ENCODE data around the gene IL31RA.

Gene IL31RA

GRCh38 chr5:55923865-55924500 is 72.8 kb downstream of the IL31RA start:
- in situ Hi-C loops (cut with MboI; ENCODE audit: low sequenced_read_pairs): no loop called here

DNA sequence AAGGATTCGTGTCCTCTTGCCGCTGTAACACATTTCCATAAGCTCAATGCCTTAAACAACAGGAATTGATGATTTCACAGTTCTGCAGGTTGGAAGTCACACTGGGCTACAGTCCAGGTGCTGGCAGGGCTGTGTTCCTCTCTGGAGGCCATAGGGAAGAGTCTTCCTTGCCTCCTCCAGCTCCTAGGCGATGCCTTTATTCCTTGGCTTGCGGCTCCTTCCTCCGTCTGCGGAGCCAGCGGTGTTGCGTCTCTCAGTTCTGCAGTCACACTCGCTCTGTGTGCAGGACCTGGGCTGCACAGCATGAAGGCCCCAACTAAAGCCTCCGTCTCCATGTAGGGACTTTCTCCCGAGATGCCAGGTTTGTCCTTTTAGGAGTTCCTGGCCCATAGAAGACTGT is 73.6 kb downstream of the IL31RA start:
- in situ Hi-C loops (cut with MboI; ENCODE audit: low sequenced_read_pairs): loop anchor here (25.0 kb wide), 1 partner anchor 913 kb away; no protein-coding TSS in a partner anchor

DNA sequence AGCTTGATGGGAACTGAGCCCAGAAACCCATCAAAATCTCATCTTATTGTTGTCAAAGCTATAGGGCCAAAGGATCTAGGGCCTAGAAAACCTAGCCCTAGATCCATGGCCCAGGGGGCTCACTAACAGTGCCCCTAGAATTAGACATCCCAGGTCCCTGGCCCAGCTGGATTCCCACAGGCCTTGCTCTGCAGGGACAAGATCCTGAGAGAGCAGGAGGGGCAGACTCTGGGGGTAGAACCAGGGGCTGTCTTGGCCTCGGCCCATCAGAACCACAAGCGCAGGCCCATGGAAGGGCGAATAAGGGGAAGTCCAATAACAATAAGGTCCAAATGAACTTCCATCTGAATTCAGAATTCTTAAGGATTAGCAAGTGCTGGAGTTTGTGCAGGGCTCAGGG is 74.0 kb downstream of the IL31RA start:
- in situ Hi-C loops (cut with MboI; ENCODE audit: low sequenced_read_pairs): loop anchor here (25.0 kb wide), 1 partner anchor 912 kb away; no protein-coding TSS in a partner anchor

- in situ Hi-C loops (cut with MboI; ENCODE audit: low sequenced_read_pairs): loop anchor here (25.0 kb wide), 1 partner anchor 912 kb away; no protein-coding TSS in a partner anchor
Observed at GRCh38 chr5:55925712-55926111, 74.6 kb downstream of the IL31RA start.

- in situ Hi-C loops (cut with MboI; ENCODE audit: low sequenced_read_pairs): loop anchor here (25.0 kb wide), 1 partner anchor 911 kb away; no protein-coding TSS in a partner anchor
Observed at GRCh38 chr5:55926476-55926875, 75.3 kb downstream of the IL31RA start.

DNA sequence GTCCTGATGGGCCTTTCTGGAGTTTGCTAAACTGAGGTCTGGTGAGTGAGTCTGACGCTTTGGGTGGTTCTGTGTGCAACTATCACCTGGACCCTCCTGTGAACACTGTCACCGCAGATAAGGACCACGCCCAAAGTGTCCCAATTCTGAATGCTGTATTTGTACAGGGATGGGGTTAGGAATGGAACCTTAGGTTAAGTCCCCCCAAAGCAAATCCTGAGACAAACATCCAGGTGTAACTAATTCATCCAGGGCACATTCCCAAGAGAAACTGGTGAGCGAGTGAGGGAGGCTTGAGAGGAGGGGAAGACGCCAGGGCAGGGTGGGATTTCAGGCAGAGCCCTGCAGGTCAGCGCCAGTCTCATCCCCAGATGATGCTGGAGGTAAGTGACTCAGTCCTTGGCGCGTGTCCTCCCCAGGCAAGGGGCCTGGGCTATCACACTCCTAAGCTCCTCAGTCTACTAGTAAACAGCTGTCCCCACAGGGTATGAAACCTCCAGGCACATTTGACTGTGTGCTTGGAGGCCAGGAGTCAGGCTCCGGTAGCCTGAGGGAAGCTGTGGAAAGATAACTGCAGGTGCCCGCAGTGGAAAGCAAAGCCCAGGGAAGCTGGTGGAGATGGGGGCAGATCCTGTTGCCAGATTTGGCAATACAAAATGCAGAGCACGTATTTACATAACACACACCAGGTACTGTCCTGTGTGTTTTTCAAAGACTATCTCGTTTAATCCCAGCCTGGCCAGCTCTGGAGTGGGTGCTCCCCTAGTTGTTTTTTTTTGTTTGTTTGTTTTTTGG is 76.9 kb downstream of the IL31RA start:
- in situ Hi-C loops (cut with MboI; ENCODE audit: low sequenced_read_pairs): loop anchor here (25.0 kb wide), 1 partner anchor 909 kb away; no protein-coding TSS in a partner anchor

DNA sequence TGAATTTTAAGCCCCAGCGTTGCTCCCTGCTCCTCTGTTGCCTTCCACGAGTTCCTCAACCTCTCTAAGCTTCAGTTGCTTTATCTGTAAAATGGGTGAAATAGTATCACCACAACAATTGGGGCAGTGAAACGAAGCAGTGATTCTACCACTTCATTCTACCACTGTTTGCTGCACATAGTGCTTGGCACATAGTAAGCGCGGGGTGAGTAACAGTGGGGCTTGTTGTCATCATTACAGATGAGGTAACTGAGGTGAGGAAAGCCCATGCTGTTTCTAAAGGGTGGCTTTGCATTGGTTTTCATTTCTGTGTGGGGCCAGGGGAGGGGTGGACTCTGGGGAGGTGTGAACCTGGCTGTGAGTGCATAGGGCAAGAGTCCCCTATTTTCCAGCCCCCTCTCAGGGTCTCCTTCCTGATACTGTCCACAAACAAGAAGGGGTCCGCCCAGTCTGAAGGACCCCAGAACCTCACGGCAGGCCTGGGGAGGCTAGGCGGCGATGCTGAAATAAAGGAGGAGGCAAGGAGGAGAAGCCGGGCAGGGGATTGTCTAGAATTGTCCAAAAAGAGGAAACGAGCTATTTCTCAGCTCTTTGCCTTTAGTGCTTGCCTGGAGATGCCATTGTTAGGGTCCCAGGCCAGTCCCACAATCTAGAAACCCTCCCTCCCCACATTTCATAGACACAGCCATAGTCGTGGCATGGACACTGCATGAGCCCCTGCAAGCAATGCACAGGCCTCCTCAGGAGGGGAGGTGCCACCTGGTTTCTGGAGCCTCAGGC is 78.1 kb downstream of the IL31RA start:
- in situ Hi-C loops (cut with MboI; ENCODE audit: low sequenced_read_pairs): loop anchor here (25.0 kb wide), 1 partner anchor 908 kb away; no protein-coding TSS in a partner anchor

GRCh38 chr5:55932700-55933099 is 81.5 kb downstream of the IL31RA start:
- in situ Hi-C loops (cut with MboI; ENCODE audit: low sequenced_read_pairs): loop anchor here (25.0 kb wide), 1 partner anchor 905 kb away; no protein-coding TSS in a partner anchor

DNA sequence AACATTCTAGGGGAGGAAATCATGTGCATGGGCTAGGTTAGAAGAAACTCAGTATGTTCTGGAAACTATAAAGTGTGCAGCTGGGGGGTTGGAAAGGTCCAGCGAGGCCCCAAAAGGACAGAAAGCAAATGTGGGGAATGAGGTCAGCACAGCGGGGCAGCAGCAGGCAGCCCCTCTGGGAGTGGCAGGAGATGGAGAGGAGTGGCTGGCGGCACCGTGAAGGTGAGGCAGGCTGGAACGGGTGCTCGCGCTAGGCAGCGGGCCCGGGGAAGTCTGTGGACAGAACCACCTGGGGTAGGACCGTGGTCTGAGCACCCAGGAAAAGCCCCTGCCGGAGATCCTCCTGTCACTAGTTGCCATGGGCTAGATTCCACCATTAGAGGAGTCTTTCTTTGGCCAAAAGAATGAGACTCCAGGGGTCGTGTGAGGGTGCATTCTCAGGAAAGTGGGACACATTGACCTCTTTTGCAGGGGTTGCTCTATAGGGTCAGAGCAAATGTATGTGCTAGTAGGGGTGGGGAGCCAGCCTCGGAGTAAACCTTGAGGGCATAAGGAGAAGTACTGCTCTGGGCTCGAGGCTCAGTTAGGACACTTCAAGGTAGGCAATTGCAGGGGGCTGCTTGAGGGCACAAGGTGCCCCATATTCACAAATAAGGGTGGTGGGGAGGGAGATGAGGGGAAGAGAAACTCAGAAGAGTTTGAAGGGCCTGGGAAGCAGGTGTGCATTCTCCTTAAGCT is 82.4 kb downstream of the IL31RA start:
- in situ Hi-C loops (cut with MboI; ENCODE audit: low sequenced_read_pairs): loop anchor here (25.0 kb wide), 1 partner anchor 904 kb away; no protein-coding TSS in a partner anchor

GRCh38 chr5:55934115-55934613 is 83.0 kb downstream of the IL31RA start:
- in situ Hi-C loops (cut with MboI; ENCODE audit: low sequenced_read_pairs): loop anchor here (25.0 kb wide), 1 partner anchor 903 kb away; no protein-coding TSS in a partner anchor

GRCh38 chr5:55934720-55935119 is 83.6 kb downstream of the IL31RA start:
- in situ Hi-C loops (cut with MboI; ENCODE audit: low sequenced_read_pairs): loop anchor here (25.0 kb wide), 1 partner anchor 903 kb away; no protein-coding TSS in a partner anchor

DNA sequence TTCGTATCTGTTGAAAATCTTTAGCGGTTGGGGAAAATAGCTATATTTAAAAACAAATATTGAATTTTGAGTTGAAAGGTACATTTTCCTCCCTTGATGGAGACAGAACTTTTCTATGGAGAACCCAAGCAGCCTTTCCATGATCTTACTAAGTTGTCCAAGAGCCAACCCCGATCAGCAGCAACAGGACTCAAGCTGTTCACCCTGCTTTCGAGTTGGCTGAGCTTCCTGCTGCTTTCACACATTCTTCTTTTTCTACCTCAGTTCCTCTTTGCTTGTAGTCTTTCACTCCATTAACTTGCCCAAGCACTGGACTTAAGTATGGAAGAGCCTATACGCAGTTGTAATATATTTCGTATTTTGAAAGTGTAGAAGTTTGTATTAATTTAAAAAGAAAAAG is 84.2 kb downstream of the IL31RA start:
- in situ Hi-C loops (cut with MboI; ENCODE audit: low sequenced_read_pairs): loop anchor here (25.0 kb wide), 1 partner anchor 902 kb away; no protein-coding TSS in a partner anchor

GRCh38 chr5:55936100-55936693 is 85.0 kb downstream of the IL31RA start:
- in situ Hi-C loops (cut with MboI; ENCODE audit: low sequenced_read_pairs): loop anchor here (25.0 kb wide), 1 partner anchor 901 kb away; no protein-coding TSS in a partner anchor

DNA sequence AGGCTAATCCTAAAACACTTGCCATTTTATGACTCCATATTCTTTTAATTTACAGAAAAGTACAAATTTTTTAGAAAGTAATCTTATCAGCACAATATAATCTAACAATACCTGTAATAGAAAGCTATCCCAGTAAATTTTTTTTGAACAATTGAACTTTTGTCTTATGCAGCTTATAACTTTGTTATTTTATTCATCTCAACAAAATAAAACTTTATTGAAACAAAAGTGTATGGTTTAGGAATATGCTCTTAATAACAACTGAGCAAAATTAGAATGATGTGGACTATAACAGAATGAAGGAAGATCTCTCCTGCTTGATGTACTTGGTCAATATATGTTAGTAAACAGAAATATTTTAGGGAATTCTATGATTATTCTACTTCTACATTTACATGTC is 86.4 kb downstream of the IL31RA start:
- in situ Hi-C loops (cut with MboI; ENCODE audit: low sequenced_read_pairs): loop anchor here (25.0 kb wide), 1 partner anchor 900 kb away; no protein-coding TSS in a partner anchor

GRCh38 chr5:55941154-55941553 is 90.0 kb downstream of the IL31RA start:
- in situ Hi-C loops (cut with MboI; ENCODE audit: low sequenced_read_pairs): loop anchor here (25.0 kb wide), 1 partner anchor 896 kb away; no protein-coding TSS in a partner anchor

- in situ Hi-C loops (cut with MboI; ENCODE audit: low sequenced_read_pairs): no loop called here
Observed at GRCh38 chr5:55959208-55959607, 108.1 kb downstream of the IL31RA start.

GRCh38 chr5:55960779-55961178 is 109.6 kb downstream of the IL31RA start:
- in situ Hi-C loops (cut with MboI; ENCODE audit: low sequenced_read_pairs): no loop called here

GRCh38 chr5:55965525-55965924 is 114.4 kb downstream of the IL31RA start:
- in situ Hi-C loops (cut with MboI; ENCODE audit: low sequenced_read_pairs): no loop called here

DNA sequence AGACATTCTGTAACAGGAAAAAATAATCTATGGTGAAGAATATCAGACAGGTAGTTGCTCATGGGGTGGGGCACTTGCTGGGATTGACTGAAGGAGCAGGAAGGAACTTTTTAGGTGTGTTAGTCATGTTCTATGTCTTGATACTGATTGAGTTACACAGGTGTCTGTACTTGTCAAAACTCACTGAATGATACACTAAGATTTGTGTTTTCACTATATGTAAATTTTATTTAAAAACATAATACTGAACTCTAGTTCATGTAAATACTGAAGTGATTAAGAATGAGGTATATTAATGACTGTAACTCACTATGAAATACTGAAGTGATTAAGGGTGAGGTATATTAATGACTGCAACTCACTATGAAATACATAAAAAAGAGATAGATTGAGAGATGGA is 115.1 kb downstream of the IL31RA start:
- in situ Hi-C loops (cut with MboI; ENCODE audit: low sequenced_read_pairs): no loop called here
